CD14-positive monocyte (primary cell): Measurements from ENCODE around the gene LY6G5B. TPM values are rescaled to one million over a fixed set of nuclear protein-coding genes. Genes with fewer than 3 reads are reported as not detected.

Experiments used
- DNase-seq, 3 donors: peaks; one replicate each; pipeline ENCODE4 v3.0.0-alpha.2; 2011 to 2022
- H2AFZ ChIP-seq: 2 replicates; pipeline ENCODE4 v1.6.0; 2012; ENCODE audit warnings: mild to moderate bottlenecking, low read depth, low read length, inconsistent platforms; ENCODE audit not compliant: insufficient read depth, poor library complexity, severe bottlenecking
- H3K27ac ChIP-seq, 2 donors: 1 replicate in 1 of 2; 2 replicates in 1 of 2; pipeline ENCODE4 v1.5.1; 2012 to 2013; ENCODE audit warnings: low read length in 2 of 2, control low read depth in 1 of 2, inconsistent platforms in 1 of 2, low read depth in 1 of 2, mild to moderate bottlenecking in 1 of 2
- H3K27me3 ChIP-seq, 2 donors: one replicate each; pipeline versions ENCODE4 v1.6.0 to v1.6.1; 2011 to 2013; ENCODE audit warnings: low read length in 2 of 2; ENCODE audit not compliant: control insufficient read depth in 2 of 2, insufficient read depth in 2 of 2
- H3K36me3 ChIP-seq, 2 donors: replicated peaks in 1 of 2; 1 replicate in 1 of 2; 2 replicates in 1 of 2; pipeline versions ENCODE4 v1.5.1 to v1.6.1; 2012 to 2013; ENCODE audit warnings: low read length in 2 of 2, control low read depth in 1 of 2, inconsistent platforms in 1 of 2, mild to moderate bottlenecking in 1 of 2; ENCODE audit not compliant: insufficient read depth in 2 of 2, control insufficient read depth in 1 of 2
- H3K4me1 ChIP-seq, 2 donors: 1 replicate in 1 of 2; 2 replicates in 1 of 2; pipeline versions ENCODE4 v1.5.1 to v1.6.1; 2012 to 2013; ENCODE audit warnings: low read length in 2 of 2, control low read depth in 1 of 2, inconsistent platforms in 1 of 2, mild to moderate bottlenecking in 1 of 2, moderate library complexity in 1 of 2; ENCODE audit not compliant: insufficient read depth in 2 of 2, control insufficient read depth in 1 of 2
- H3K4me2 ChIP-seq: replicated peaks from 2 replicates; pipeline ENCODE3; 2012; ENCODE audit warnings: low read length, moderate library complexity, mild to moderate bottlenecking; ENCODE audit not compliant: poor library complexity, severe bottlenecking; ENCODE audit errors: extremely low read depth
- H3K4me3 ChIP-seq, 3 experiments: fragments of 200-600 bp in 1 of 3; sonication (generic) in 1 of 3; replicated peaks in 1 of 3; 1 replicate in 2 of 3; 2 replicates in 1 of 3; pipeline ENCODE4 v1.5.1; 2011 to 2013; ENCODE audit warnings: low read length in 3 of 3, mild to moderate bottlenecking in 3 of 3, control low read depth in 2 of 3, low read depth in 2 of 3, inconsistent platforms in 1 of 3, moderate library complexity in 1 of 3
- H3K79me2 ChIP-seq: 2 replicates; pipeline ENCODE4 v1.6.0; 2012; ENCODE audit warnings: mild to moderate bottlenecking, control low read depth, inconsistent platforms, low read length, moderate library complexity; ENCODE audit not compliant: insufficient read depth
- H3K9ac ChIP-seq: 2 replicates; pipeline ENCODE4 v1.6.0; 2017; ENCODE audit warnings: low read length, mild to moderate bottlenecking; ENCODE audit not compliant: insufficient read depth, poor library complexity, severe bottlenecking
- H3K9me3 ChIP-seq, 2 donors: replicated peaks in 1 of 2; 1 replicate in 1 of 2; 2 replicates in 1 of 2; pipeline versions ENCODE4 v1.5.1 to v1.6.1; 2012 to 2013; ENCODE audit warnings: low read length in 2 of 2, control low read depth in 1 of 2; ENCODE audit not compliant: control insufficient read depth in 1 of 2, insufficient read depth in 1 of 2
- H4K20me1 ChIP-seq: 2 replicates; pipeline ENCODE4 v1.6.0; 2012; ENCODE audit warnings: mild to moderate bottlenecking, low read length, control low read depth, moderate library complexity; ENCODE audit not compliant: insufficient read depth
- H3K27ac Mint-ChIP-seq, 7 donors: one replicate each; pipeline ENCODE4 v1.8.0; 2020; ENCODE audit warnings: mild to moderate bottlenecking in 7 of 7, mixed read lengths in 7 of 7, moderate library complexity in 6 of 7, inconsistent platforms in 2 of 7
- H3K27me3 Mint-ChIP-seq, 3 donors: one replicate each; pipeline ENCODE4 v1.8.0; 2021 to 2022; ENCODE audit warnings: low read depth in 3 of 3, mild to moderate bottlenecking in 3 of 3, mixed read lengths in 3 of 3, moderate library complexity in 3 of 3, inconsistent platforms in 1 of 3
- H3K36me3 Mint-ChIP-seq, 2 donors: one replicate each; pipeline ENCODE4 v1.8.0; 2020; ENCODE audit warnings: mixed read lengths in 2 of 2, inconsistent platforms in 1 of 2, mild to moderate bottlenecking in 1 of 2
- H3K4me1 Mint-ChIP-seq: one replicate; pipeline ENCODE4 v1.8.0; 2020; ENCODE audit warnings: mild to moderate bottlenecking, mixed read lengths
- H3K4me3 Mint-ChIP-seq, 2 donors: one replicate each; pipeline ENCODE4 v1.8.0; 2020; ENCODE audit warnings: mild to moderate bottlenecking in 2 of 2, mixed read lengths in 2 of 2, moderate library complexity in 1 of 2
- H3K9me3 Mint-ChIP-seq, 7 donors: one replicate each; pipeline ENCODE4 v1.8.0; 2020 to 2022; ENCODE audit warnings: mixed read lengths in 7 of 7, mild to moderate bottlenecking in 6 of 7, moderate library complexity in 6 of 7, inconsistent platforms in 2 of 7
- CTCF ChIP-seq: fragments of 200-600 bp; IDR thresholded peaks from one replicate; pipeline ENCODE4 v1.8.0; 2022; ENCODE audit warnings: antibody characterized with exemption, mild to moderate bottlenecking
- WGBS: methylation state at CpG from one replicate; pipeline ENCODE4 v1.1.5; 2013; ENCODE audit warnings: missing lambda C conversion rate; ENCODE audit not compliant: insufficient coverage; 5-methylcytosine and 5-hydroxymethylcytosine counted together
- intact Hi-C, 2 donors: fragments of 100-400 bp; cut with micrococcal nuclease; formaldehyde crosslinking; loops; one replicate each; pipeline versions ENCODE4 v1.15.0 to v1.15.1; 2023
- polyA plus RNA-seq, 3 donors: library from polyadenylated mRNA; depleted of rRNA in 1 of 3; unstranded in 2 of 3; stranded (reverse) in 1 of 3; fragments of 300-500 nt in 2 of 3; fragments of >200 nt in 1 of 3; fragmentation: Illumina TruSeq in 2 of 3; gene quantifications; 1 replicate in 2 of 3; 2 replicates in 1 of 3; pipeline ENCODE4 v1.2.3, GENCODE V29; 2012 to 2021

LY6G5B gene
- polyA plus RNA-seq, 3 donors, result 0.17 to 55.1 TPM; not detected in 1

- Mint-ChIP-seq H3K9me3 (no peaks in the 10 kb centered on the region), H3K4me3 (no peak overlapping the region), H3K4me1 (peaks cover 29% of the 10 kb centered on the region), H3K27ac (peak overlapping the region in 5 of 7 donors; percentile 1 to 58 (median 38)), H3K36me3 (peaks cover 33 to 53% of the 10 kb centered on the region in 2 donors), H3K27me3 (peaks cover 0 to 1% (median 0%) of the 10 kb centered on the region in 3 donors)
- Histone ChIP-seq H3K4me1 (peaks cover 20 to 26% of the 10 kb centered on the region in 2 donors), H3K9ac (no peak overlapping the region), H3K9me3 (no peaks in the 10 kb centered on the region), H3K36me3 (peaks cover 28 to 54% of the 10 kb centered on the region in 2 donors), H3K4me2 (peak overlapping the region; percentile 85), H3K27ac (peak overlapping the region in 1 of 2 donors; percentile 96), H3K4me3 (peak overlapping the region in 1 of 3 experiments; percentile 97), H4K20me1 (peaks cover 34% of the 10 kb centered on the region), H3K79me2 (peaks cover 53% of the 10 kb centered on the region), H2AFZ (no peak overlapping the region), H3K27me3 (no peaks in the 10 kb centered on the region)
- intact Hi-C loops, result loop anchor here in 1 of 2 donors (5.0 kb wide), 1 partner anchor 34 kb away; the partner anchor contains the start of genes CSNK2B and LY6G5B
- TF ChIP-seq CTCF, result no peak
- WGBS, result no CpG with 5 or more reads among the region's 5 CpGs
- no peak for DNase-seq
Measured at GRCh38 chr6:31700740-31701401, 31.1 kb downstream of the LY6G5B start.

DNA sequence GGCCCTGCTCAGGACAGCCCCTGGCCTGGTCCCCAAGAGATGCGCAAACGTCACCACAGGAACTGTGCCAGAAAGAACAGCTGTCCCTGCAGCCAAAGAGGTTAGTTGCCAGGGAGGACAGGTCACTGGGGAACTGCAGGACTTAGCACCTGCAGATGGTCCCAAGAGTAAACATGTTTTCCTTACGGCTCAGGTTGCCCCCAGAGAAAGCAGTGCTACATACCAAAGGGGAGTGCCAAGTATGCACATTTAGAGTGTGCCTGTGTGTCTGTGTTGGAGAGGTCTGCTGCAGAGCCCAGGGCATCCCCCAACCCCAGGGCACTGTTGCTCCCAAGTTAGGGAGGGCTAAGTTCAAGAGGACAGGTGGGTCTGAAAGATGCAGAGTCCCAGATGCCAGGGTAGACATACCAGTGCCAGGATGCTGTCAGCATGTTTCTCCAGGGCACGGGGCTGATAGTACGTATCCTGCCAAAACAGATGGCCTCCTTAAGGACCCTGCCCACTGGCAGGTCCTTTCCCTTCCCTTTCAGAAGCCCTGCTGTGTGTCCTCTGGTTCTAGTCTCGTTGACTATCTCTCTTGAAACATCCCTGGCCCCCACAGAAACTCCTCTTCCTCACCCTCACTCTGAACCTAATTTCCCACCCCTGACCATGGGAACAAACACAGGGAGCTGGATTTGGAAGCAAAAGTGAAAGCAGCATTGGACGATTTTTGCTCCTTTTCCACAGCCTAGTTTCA is 32.1 kb downstream of the LY6G5B start:
- H3K4me3 Mint-ChIP-seq, result peak overlapping the region; percentile 98 to 100
- Histone ChIP-seq H3K36me3 (peaks cover 20 to 44% of the 10 kb centered on the region in 2 donors), H3K79me2 (peaks cover 53% of the 10 kb centered on the region), H3K27me3 (no peaks in the 10 kb centered on the region), H3K27ac (peak overlapping the region in 1 of 2 donors; percentile 96), H3K9ac (peak overlapping the region; percentile 82), H3K9me3 (no peaks in the 10 kb centered on the region), H4K20me1 (peaks cover 34% of the 10 kb centered on the region), H3K4me3 (peak overlapping the region; percentile 92 to 98 (median 97)), H3K4me1 (peaks cover 20 to 26% of the 10 kb centered on the region in 2 donors), H2AFZ (peak overlapping the region; percentile 76), H3K4me2 (peak overlapping the region; percentile 85)
- H3K9me3 Mint-ChIP-seq, result no peaks in the 10 kb centered on the region
- DNase-seq, result no peak
- no peak for TF ChIP-seq CTCF
- H3K36me3 Mint-ChIP-seq, result peaks cover 27 to 43% of the 10 kb centered on the region in 2 donors
- H3K27me3 Mint-ChIP-seq, result peaks cover 0 to 1% (median 0%) of the 10 kb centered on the region in 3 donors
- intact Hi-C loops, result loop anchor here in 1 of 2 donors (2.0 to 5.0 kb wide), 2 partner anchors 25 to 35 kb away; partner anchors contain the start of genes CSNK2B and LY6G5B
- peak overlapping the region; percentile 99 to 100 (median 99) for H3K27ac Mint-ChIP-seq
- WGBS, result 50% methylated on average over 6 of the region's 7 CpGs
- peaks cover 29% of the 10 kb centered on the region for H3K4me1 Mint-ChIP-seq
